Fibroblast of lung (primary cell): ENCODE results near the gene RAC3.

ENCODE experiments used
- CTCF ChIP-seq, 2 donors: IDR thresholded peaks in 1 of 2; conservative IDR thresholded peaks in 1 of 2; 1 replicate in 1 of 2; 2 replicates in 1 of 2; pipeline ENCODE4 v1.5.1; 2011 to 2012; ENCODE audit warnings: low read length in 2 of 2, control low read depth in 1 of 2, inconsistent platforms in 1 of 2, low read depth in 1 of 2, mild to moderate bottlenecking in 1 of 2
- EZH2 ChIP-seq: IDR thresholded peaks from 2 replicates; pipeline ENCODE4 v1.5.1; 2012; ENCODE audit warnings: low read length, control low read depth, mild to moderate bottlenecking; ENCODE audit errors: missing control alignments

- TF ChIP-seq CTCF (conservative IDR thresholded peaks at IDR 0.05 in 1 of 2, IDR thresholded peaks at IDR 0.05 in 1 of 2; ENCODE audit: low read depth in 1 of 2, low read length in 2 of 2), result no peak
- no peak for TF ChIP-seq EZH2
Observed at GRCh38 chr17:82015311-82015971, 16.0 kb upstream of the RAC3 start.
